HT1080 (cell line): ENCODE measurements around the gene LOC128125822.
"Not testable (repeated sequence)": the region's sequence is repeated elsewhere in the genome, so short reads cannot be mapped to it uniquely, and the experiment has no call there.

Experiments
- DNase-seq: peaks from one replicate; pipeline ENCODE4 v3.0.0-alpha.2; 2015; ENCODE audit warnings: low read depth

Gene LOC128125822

DNA sequence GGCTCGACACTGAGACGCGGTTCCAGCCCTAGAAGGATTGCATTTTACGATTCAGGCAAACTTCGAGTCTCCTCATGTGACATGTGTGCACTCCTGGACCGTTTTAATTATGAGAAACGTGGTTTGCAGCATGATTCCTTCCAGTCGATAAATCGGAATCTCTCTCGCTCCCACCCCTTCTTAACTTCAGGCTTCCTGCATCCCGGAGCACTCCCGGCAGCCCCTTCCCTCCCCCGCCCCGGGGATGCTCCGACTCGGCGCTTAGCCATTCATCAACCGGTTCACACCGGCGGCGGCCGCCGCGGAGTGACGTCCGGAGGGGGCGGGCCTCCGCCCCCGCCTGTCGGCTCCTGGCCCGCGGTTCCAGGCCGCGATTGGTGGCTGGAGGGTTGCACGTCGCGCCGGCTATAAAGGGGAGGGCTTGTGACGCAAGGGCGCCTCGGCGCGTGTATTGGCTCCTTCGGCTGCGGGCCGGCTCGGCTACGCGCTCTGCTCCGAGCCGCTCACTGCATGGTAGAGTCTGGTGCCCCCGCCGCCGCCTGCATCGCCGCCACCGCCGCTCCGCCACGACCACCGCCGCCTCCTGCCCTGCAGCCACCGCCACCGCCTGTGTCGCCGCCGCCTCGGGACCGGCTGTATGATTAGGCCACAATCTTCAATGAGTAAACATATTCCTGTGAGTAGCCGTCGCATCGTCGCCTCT, at the start of gene LOC128125822, which contains the start of gene PTP4A1:
Gene LOC128125822 (plus strand): TSS at position 437 of the 703 bp plus-strand sequence.
Gene PTP4A1 (plus strand): TSS at position 437 of the 703 bp plus-strand sequence. CDS start 4,401 bp downstream, outside the sequence.
- peak; percentile 98 for DNase-seq

DNA sequence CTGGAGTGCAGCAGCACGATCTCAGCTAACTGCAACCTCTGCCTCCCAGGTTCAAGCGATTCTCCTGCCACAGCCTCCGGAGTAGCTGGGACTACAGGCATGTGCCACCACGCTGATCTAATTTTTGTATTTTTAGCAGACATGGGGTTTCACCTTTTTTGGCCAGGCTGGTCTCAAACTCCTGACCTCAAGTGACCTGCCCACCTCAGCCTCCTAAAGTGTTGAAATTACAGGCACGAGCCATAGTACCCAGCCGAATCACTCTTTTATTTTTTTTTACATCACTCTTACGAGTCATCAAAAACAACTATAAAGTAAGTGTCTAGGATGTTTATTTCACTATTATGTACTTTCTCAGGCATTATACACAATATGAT, 49.4 kb upstream of the LOC128125822 start:
- not testable (repeated sequence) for DNase-seq

DNA sequence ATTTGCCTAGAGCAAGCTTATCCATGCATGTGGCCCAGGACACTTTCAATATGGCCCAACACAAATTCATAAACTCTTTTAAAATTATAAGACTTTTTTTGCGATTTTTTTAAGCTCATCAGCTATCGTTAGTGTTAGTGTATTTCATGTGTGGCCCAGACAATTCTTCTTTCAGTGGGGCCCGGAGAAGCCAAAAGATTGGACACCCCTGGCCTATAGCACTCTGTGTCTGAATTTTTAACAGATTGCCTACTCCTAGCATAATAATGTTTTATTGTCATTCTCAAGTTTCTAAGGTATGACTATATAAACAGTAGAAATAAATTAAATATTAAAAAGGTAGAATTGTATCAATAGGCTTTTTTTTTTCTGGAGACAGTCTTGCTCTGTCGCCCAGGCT, 48.6 kb upstream of the LOC128125822 start:
- DNase-seq, result no peak

DNA sequence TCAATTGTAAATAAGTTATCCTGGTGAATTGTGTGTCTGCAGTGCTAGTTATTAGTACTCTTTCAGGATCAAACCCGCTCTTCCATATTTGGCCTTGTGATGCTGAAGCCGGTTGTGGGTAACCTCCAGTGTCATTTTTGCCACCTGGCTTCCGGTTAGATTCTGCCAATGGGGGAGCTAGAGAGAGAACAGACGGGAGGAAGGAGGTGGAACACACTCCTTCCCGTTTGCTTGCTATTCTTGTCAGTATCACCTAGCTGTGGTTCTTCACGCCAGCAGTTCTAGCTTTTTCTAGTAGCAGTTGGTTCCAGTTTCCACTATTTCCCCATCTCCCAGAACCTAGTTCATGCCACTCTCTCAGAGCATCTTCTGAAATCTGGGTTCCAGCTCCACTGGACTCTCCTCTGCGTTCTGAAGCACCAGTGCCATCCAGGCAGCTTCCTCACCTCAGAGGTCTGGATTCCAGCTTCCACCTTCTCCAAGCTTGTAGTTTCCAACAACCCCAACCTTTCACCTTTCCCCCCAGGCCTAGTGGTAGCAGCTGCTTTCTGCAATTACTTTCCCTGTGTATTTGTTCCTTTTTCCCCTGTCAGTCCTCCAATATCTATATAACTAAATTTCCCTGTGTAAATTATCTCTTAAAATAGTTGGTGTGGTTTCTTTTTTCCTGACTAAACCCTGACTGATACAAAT, 46.9 kb upstream of the LOC128125822 start:
- DNase-seq, result no peak

DNA sequence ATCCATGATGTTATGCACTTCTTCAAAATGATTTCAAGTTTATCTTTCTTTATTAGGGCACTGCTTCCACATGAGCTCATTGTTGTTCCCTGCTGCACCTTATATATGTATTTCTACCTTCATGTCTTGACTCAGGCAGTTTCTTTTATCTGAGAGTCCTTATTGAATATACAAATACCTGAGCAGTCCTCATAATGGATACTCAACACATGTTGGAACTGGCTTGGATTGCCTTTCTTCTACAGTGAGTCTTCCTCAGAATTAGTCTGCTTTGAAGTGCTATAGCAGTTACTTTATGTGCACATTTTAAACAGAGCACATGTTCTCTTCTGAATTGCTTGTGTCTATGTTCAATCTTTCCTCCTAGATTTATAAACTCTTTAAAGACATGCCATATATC, 45.3 kb upstream of the LOC128125822 start:
- no peak for DNase-seq

DNA sequence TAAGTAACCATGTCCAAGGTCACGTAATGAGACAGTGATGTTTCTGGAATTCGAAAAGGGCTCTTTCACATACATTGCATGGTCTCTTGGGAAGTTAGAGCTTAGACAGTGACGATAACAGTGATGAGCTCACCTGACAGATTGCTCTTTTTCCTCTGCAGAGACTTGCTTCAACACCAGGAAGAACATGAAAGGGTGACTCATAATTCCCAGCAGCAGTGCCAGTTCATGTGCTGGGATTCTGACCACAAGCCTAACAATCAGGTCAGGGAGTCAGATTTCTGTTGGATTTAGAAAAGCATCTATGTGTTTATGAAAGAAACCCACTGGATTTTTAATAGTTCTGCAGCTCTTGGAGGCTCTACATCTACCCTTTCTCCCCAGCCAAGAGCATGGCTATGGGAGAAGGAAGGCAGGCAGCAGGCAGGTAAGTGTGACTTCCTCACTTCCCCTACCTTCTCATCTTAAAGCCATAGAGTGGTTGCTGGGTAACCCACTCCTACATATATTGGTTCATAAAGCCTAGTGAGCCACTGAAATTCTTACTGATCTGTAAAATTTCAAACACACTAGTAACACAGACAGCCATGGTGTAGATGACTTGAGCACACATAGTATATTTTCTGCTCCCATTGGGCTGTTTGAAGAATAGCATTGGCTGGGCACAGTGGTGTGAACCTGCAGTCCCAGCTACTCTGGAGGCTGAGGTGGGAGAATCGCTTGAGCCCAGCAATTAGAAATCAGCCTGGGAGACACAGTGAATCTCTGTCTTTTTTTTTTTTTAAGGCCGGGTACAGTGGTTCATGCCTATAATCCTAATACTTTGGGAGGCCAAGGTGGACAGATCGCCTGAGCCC, 44.4 kb upstream of the LOC128125822 start:
- DNase-seq, result peak; percentile 97

DNA sequence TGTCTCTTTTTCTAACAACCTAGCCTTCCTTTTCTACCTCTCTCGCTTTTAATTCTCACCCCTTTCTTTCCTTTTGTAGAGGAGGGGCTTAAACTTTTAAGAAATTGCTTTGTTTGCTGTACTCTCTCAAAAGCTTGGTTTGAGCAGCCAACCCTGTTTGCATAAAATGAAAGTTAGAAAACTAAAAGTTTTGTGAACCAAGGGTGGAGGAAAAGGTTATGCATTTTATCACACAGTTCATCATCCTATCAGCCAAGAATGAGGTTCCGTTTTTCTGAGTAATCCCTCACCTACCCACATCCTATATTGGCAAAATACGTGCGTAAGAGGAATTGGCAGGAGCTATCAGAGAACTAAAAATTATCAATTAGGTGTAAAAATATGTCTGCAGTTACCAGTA, 42.8 kb upstream of the LOC128125822 start:
- DNase-seq, result peak; percentile 25

DNA sequence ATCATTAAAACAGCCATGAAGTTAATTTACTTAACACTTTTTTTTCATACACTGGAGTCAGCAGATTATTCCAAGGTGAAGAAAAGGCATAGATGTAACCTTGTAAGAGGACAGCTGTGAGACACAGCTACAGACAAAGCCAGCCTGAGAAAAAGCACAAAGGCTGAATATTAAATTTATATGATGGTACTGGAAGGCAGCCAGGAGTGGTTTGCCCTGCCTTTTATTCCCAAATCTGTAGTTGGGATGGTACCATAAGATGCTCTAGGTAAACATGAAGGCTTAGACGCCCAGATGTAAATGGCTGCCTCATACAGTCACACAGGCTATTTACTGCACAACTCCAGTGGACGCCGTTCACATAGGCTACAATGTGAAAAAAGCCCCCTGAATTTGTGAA, 42.1 kb upstream of the LOC128125822 start:
- DNase-seq, result no peak

DNA sequence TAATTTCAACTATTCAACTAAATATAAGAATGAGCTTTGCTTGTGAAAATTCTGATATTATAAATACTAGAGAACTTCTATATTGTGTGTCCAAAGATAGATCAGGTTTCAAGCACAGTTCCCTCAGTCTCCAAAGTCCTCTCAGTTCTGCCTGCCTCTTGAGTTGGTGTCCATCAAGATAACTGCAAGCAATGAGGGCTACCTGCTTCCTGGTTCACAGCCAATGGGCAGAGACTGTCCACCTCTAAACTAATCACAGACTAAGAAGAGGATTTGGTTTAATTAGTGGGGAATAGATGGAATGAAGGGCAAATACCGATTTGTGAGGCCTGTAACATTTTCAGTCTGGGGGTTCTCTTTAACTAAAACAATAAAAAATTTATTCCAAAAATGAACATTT, 41.3 kb upstream of the LOC128125822 start:
- no peak for DNase-seq

DNA sequence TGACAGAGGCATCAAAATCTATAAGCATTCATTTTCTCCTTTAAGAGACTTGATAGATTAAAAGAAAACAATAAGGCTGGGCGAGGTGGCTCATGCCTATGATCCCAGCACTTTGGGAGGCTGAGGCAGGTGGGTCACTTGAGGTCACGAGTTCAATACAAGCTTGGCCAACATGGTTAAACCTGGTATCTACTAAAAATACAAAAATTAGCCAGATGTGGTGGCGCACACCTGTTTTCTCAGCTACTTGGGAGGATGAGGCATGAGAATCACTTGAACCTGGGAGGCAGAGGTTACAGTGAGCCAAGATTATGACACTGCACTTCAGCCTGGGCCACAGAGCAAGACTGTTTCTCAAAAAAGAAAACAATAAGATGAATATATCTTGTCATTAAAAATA, 39.3 kb upstream of the LOC128125822 start:
- no peak for DNase-seq

DNA sequence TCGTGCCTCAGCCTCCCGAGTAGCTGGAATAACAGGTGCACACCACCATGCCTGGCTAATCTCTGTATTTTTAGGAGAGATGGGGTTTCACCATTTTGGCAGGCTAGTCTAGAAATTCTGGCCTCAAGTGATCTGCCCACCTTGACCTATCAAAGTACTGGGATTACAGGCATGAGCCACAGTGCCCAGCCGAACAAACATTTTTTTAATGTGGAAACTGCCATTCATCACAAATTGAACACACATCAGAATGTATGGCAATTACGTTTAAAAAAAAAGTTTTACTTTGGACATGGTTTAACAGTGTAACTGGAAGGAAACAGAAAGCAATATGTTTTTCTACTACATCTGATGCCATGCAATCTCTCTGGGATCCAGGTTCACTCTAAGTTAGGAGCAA, 38.3 kb upstream of the LOC128125822 start:
- DNase-seq, result no peak

DNA sequence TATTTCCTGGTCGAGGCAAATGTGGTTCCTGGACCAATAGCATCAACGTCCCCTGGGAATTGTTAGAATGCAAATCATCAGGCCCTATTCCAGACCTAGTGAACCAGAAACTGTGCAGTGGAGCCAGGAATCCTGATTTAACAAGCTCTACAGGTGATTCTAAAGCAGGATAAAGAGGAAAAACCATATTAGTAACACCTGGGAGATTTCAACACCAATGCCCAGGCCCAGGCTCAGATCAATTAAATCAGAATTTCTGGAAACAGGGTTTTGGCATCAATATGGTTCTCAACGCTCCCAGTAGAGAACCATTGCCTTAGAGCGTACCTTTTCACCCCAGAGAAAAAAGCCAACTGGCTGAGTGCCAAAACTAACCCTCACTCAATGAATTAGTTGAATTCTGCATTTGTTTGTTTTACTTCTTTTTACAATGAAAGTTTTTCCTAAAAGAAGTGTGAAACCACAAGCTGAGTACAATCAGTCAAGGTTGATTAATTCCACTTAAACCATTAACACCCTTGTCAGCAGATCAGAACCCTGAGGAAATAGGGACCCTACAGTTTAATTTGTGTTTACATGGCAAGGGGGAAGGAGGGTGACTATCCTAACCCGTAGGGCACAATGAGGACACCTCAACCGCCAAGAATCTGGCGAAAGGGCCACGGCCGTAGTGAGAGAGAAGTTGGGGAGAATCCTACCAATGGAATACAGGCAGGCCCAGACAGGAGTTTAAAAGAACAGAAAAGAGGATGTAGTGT, 34.9 kb upstream of the LOC128125822 start:
- no peak for DNase-seq

DNA sequence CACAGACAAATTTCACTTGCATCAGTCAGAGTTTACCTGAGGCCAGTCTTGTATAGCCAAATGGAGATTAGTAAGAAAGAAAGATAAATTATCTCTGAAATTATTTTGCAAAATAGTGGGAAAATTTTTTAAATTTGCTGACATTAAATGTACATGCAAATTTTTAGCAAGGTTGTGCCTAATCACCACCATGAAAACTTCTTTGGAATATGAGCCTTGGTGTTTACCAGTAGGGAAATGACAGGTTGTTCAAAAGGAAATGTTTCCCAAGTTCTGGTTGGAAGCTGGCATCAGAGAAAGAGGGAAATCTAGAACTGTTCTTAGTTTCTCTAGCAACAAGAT, 34.4 kb upstream of the LOC128125822 start:
- no peak for DNase-seq

DNA sequence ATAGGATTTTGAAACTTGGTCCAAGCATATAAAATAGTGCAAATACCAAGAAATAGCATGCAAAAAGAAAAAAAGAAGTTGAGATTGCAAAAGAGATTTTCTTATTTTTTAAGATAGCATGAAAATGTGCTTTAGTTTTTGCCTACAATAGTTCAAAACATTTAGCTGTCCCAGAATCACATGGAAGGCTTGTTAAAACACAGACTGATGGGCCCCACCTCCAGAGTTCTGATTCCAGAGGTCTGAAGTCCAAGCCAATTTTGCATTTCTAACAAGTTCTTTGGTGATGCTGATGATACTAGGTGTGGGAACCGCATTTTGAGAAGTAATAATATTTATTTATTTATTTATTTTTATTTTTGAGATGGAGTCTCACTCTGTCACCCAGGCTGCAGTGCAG, 33.7 kb upstream of the LOC128125822 start:
- DNase-seq, result no peak

DNA sequence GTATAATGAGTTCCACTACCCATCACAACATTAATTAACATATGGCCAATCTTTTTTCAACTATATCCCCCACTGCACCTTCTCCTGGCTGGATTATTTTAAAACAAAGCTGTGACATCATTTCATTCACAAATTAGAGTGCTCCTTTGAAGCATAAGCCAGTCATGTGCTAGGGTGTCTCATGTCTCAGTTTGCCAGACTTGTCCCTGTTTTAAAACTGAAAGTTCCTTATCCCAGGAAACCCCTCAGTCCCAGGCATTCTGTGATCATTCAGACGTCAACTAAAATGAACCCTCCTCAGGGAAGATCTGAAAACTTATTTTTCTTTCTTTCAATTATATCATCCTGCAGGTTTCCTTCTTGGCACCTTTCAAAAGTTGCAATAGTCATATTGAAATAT, 29.3 kb upstream of the LOC128125822 start:
- DNase-seq, result no peak

DNA sequence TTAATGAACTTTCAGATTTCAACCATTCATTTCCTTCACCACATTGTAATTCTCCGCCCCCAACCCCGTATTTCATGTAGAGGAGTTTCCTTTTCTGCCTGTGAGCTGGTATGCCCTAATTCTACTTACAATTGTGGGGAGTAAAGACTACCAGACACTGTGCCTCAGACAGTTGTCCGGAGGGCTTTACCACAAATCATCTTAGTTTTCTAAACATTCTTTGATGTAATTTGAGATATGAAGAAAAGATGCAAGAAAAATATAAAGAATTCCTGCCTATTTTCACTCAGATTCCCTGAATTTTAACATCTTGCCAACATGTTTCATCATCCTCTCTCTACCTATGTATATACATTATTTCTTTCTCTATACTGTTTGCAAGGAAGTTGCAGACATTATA, 28.3 kb upstream of the LOC128125822 start:
- no peak for DNase-seq

DNA sequence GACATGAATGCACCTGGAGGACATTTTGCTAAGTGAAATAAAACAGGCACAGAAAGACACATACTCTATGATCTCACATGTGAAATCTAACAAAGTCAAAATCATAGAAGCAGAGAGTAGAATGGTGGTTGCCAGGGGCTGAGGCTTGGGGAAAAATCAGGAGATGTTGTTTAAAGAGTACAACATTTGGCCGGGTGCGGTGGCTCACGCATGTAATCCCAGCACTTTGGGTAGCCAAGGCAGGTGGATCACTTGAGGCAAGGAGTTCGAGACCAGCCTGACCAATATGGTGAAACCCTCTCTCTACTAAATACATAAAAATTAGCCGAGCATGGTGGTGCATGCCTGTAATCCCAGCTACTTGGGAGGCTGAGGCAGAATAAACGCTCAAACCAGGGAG, 26.0 kb upstream of the LOC128125822 start:
- no peak for DNase-seq

DNA sequence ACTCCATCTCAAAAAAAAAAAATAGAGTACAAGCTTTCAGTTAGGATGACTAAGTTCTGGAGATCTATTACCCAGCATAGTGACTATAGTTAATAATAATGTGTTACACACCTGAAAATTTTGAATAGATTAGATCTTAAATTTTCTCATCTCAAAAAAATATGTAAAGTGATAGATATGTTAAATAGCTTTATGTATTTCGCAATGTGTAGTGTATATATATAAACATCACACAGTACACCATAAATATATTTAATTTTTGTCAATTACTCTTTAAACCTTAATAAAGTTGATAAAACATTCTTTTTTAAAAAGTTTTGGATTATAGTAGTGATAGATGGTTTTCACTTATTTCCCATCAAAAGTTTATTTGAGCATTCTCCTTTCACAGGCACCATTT, 25.6 kb upstream of the LOC128125822 start:
- no peak for DNase-seq

DNA sequence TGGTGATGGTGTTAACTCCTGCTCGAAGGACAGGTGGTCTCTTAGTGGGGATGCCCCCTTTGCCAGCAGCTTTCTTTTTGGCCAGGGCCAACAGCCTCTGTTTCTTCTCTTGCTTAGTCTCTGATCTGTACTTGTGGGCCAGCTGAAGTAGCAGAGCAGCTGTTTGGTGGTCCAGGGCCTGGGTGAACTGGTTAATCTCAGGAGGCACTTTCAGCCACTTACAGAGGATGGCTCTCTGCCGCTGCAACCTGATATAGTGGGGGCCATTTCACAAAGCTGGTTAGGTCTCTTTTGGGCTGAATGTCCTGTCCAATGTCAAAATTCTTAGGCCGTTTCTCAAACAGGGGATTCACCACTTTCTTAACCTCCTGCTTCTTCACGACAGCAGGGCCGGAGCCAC, 23.2 kb upstream of the LOC128125822 start:
- DNase-seq, result no peak

DNA sequence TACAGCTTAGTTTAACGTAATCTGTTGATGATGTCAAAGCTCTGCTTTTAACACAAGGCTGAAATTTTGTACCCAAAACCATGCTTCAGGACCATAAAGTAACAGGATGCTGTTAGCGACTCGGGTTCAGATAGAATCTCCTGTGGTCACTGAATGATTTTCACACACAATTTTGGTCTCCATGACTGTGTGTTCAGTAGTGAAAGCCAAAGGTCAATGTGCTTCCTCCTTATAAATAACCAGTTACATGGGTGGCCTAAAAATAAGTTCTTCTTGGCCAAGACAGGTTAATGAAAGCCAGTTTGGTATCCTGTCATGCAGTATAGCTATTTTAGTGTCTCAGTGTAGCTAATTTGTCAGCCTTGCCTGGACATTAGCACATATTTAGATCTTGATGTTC, 19.1 kb upstream of the LOC128125822 start:
- DNase-seq, result no peak

DNA sequence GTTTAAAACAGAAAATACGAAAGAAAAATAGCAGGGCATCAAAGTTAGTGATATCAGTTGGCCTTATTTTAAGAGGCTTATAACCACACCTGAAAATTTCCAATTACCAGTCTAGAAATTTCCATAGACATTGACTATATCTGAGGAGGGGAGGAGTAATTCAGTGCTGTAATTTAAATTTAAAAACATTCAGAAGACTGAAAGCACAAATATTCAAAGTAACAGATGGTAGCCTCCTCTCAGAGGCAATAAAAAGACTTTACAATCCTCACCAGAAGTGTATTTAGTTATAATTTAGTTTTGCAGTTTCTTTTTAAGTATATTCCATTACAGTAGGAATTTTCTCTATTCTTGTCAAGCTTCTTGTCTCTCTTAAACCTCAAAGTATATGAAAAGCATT, 18.4 kb upstream of the LOC128125822 start:
- no peak for DNase-seq

DNA sequence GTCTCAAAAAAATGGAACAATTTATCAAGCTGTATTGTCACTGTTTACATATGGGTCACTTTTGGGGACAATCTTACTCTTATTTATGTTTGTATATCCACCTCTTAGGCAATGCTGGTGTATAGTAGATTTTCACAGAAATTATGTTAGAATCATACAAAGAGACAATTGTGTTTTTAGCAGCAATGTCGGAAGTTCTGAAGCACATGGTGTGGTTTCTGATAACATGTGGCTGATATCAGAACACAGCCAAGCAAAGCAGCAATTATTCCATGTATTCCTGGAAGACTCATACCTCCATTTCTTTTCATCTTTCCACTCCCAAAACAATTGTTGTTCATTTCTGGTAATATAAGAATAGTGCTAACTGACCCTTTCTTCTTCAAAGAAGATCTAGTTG, 17.5 kb upstream of the LOC128125822 start:
- no peak for DNase-seq
